ENCODE measurements around the gene CIAO2A.

Gene CIAO2A

DNA sequence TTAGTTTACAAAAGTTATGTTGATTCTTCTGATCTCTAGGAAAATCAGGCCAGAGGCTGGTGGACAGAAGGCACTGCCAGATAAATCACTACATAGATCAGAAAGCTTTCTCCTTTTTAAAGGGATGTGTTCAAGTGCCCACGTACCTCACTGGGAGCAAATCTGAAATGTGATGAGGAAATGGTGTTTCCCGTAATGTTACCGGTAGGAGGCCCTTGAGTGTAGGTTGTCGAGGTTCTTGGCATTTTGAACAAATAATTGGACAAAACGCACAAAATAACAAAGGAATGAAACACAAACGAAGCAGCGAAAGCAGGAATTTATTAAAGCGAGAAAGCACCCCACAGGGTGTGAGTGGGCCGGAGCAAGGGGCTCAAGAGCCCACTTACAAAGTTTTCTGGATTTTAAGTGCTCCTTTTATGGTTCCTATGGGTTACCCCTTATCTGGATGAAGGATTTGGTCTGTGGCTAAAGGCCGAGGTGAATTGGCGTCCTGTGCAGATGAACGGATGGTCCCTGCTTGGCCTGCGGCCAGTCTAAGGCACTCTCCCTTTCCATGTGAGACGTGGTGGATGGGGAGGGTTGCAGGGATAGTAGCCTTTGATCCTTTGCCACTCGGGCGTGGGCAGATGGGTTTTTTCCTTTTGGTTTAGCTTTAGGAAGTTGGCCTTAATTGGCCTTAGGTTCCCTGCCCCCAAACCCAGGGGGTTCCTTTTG is 3.2 kb upstream of the CIAO2A start:
- peak; percentile 8 for DNase-seq (ENCODE audit: low spot score)
- TF ChIP-seq, protein P1, sequence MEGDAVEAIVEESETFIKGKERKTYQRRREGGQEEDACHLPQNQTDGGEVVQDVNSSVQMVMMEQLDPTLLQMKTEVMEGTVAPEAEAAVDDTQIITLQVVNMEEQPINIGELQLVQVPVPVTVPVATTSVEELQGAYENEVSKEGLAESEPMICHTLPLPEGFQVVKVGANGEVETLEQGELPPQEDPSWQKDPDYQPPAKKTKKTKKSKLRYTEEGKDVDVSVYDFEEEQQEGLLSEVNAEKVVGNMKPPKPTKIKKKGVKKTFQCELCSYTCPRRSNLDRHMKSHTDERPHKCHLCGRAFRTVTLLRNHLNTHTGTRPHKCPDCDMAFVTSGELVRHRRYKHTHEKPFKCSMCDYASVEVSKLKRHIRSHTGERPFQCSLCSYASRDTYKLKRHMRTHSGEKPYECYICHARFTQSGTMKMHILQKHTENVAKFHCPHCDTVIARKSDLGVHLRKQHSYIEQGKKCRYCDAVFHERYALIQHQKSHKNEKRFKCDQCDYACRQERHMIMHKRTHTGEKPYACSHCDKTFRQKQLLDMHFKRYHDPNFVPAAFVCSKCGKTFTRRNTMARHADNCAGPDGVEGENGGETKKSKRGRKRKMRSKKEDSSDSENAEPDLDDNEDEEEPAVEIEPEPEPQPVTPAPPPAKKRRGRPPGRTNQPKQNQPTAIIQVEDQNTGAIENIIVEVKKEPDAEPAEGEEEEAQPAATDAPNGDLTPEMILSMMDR (IDR thresholded peaks at IDR 0.05; ENCODE audit: extremely low read depth, missing control alignments) = no peak

DNA sequence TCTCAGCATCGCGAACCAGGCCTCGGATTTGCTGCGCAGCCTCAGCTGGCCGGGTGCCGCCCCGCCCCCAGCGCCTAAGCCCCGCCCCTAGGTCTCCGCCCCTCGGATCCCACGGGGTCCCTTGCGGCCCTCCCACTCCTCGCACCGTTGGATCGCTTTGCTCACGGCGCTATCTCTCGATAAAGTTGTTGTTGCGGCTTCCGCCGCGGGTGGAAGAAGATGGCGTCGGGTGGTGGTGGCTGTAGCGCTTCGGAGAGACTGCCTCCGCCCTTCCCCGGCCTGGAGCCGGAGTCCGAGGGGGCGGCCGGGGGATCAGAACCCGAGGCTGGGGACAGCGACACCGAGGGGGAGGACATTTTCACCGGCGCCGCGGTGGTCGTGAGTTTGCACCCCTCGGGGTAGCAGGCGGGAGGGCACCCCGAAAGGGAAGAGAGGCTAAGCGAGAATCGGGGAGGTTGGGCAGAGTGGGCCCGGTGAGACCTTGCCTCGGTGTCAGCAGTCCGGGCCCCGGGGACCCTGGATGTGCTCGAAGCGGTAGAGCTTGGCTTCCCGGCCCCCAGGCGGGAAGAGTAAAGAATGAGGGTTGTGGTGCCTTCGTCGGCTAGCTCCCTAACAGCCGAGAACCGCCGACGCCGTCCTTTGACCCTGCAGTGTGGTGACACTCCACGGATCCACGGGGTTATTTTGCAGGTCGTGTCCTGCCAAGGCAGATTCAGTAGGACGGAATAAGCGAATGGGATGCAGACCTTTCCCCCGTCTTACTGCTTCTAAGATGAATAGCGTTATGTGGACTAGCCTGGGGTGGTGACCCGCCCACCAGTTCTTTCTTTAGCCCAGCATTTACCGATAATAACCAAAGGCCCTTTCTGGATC is 2.4 kb upstream of the CIAO2A start, which contains the start of gene SNX1:
Gene SNX1, plus strand, starts transcription at position 188 of the 873 bp plus-strand sequence. Its CDS starts 32 bp downstream, at position 220.
- peak; percentile 88 for DNase-seq (ENCODE audit: low spot score)
- TF ChIP-seq, protein P1 (IDR thresholded peaks at IDR 0.05; ENCODE audit: extremely low read depth, missing control alignments) = no peak

DNA sequence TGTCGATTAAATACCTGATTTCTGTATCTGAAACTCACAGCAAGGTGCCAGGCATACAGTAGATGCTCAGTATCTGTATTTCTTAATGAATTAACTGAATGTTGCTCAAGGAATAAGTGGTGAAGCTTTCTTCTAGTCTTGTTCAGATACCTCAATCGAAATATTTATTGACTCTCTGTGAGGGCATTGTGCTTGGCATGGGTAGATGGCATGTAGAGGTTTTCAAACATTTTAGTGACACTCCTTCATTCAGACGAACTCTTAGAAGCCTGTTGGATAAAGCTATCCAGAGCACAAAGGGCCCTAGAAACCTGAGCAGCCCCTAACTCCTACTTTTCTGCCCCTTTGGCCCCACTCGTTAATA is 1.8 kb upstream of the CIAO2A start:
- TF ChIP-seq, protein P1 (IDR thresholded peaks at IDR 0.05; ENCODE audit: extremely low read depth, missing control alignments) = no peak
- no peak for DNase-seq (ENCODE audit: low spot score)

DNA sequence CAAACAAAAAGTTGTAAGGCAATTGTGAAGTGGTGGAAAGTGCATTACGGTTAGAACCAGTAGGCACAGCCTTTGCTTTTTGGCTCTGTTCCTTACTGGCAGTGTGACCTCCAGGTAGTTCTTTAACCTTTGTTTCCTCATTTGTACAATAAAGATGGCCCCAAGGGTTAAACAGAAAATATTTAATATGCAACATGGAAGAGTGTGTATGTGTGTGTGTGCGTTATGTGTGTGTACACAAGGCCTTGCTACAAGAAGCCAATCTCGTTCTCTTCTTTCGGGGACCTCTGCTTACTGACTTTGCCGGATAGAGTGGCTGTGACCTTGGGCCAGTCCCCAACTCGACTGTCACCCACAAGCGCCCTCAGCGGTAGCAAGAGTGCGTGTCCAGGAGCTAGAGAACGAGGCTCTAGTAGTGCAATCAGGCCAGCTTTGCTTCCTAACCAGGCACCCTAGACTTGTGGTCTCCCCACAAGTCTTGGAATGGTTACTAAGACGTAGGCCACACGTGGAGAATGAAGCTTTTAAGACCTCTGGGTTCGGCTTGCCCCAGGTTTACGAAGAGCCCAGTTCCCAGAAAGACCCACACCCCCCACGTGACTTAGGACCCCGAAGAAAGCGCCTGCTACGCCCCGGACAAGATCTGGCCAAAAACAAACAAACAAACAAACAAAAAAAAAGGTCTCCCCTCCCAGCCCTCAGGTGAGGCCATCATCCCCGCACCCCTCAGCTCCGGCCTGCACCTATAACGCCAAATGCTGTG is 593 bp downstream of the CIAO2A start:
- TF ChIP-seq, protein P1 (IDR thresholded peaks at IDR 0.05; ENCODE audit: extremely low read depth, missing control alignments) = peak; percentile 0
- DNase-seq (ENCODE audit: low spot score) = peak; percentile 53

DNA sequence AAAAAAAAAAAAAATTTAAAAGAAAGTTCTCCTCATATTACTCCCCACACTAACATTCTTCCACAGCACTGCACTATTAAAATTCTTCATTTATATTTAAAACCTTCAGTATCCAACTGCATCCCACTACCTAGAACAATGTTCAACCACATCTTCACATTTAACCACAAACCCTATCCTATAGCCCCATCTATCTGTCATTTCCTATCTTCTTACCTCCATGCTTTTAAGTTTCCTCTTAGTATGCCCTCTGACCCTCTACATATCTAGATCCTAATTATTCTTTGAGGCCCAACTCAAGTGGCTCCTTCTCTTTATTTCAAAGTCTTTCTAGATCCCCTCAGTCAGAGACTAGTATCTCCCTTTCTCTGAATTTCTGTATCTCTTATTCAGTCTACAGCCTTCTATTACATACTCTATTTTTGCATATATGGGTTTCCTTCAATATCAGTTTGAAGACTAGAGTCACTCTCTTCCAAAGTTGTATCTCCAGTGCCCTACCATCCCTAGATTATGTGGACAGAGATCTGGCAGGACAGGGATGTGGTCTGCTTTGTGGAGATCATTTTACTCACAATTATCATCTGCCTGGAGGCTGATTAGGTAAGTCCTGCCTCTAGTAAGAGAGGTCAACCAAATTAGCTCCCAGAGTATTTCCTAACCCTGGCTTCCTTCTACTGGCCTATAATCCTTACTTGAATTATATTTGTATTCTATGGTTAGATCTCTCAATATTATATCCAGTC is 1.4 kb downstream of the CIAO2A start:
- TF ChIP-seq, protein P1 (IDR thresholded peaks at IDR 0.05; ENCODE audit: extremely low read depth, missing control alignments) = no peak

DNA sequence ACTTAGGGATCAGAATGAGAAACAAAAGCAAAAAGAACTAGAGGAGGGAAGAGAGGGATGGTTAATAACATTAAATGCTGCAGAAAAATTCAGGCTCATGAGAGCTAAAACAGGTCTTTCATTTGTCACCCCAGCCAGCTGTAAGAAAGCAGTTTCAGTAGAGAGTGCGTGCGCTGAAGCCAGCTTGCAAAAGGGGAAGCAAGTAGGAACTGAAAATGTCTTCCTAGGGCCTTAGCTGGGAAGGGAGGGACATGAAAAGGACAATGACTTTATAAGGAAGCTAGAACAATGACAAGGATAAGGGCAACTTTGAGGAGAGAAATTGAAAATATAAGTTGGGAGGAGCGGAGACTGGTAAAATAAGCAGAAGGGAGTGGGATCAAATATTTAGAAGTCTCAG is 3.1 kb downstream of the CIAO2A start:
- TF ChIP-seq, protein P1 (IDR thresholded peaks at IDR 0.05; ENCODE audit: extremely low read depth, missing control alignments) = no peak

More for the DNA sequence above, 1.4 kb downstream of the CIAO2A start:
- peak; percentile 11 for DNase-seq (ENCODE audit: low spot score)

More for the DNA sequence above, 3.1 kb downstream of the CIAO2A start:
- peak; percentile 26 for DNase-seq (ENCODE audit: low spot score)
